PC-3 (cell line): ENCODE measurements around the gene BLTP3A.

Experiments used
- CTCF ChIP-seq: fragments of 300-600 bp; sonication (generic); conservative IDR thresholded peaks from 2 replicates; pipeline ENCODE4 v1.5.1; 2017; ENCODE audit warnings: antibody characterized with exemption, low read depth, mild to moderate bottlenecking, low read length
- EZH2 ChIP-seq: fragments of 300-600 bp; sonication (generic); IDR thresholded peaks from one replicate; pipeline ENCODE4 v1.6.1; 2017; ENCODE audit warnings: antibody characterized with exemption, mild to moderate bottlenecking, low read length; ENCODE audit not compliant: unreplicated experiment
- EZH2phosphoT487 ChIP-seq: fragments of 300-600 bp; sonication (generic); IDR thresholded peaks from 2 replicates; pipeline ENCODE4 v1.6.1; 2018; ENCODE audit warnings: mild to moderate bottlenecking, antibody characterized with exemption, low read length, borderline replicate concordance

- TF ChIP-seq CTCF (no peak), EZH2phosphoT487 (no peak), EZH2 (no peak)
These were observed 45.6 kb upstream of the BLTP3A start for GRCh38 chr6:34746104-34746846.
